Nephron progenitor cell (in vitro differentiated cells): ENCODE measurements around the gene POU6F2.

Experiments
- DNase-seq: peaks from one replicate; pipeline ENCODE4 v3.0.0; 2021
- H3K27ac Mint-ChIP-seq: 2 replicates; pipeline ENCODE4 v1.8.0; 2021; ENCODE audit warnings: mild to moderate bottlenecking, moderate library complexity, mixed read lengths
- H3K27me3 Mint-ChIP-seq: 2 replicates; pipeline ENCODE4 v1.8.0; 2021; ENCODE audit warnings: mild to moderate bottlenecking, low read depth, mixed read lengths; ENCODE audit not compliant: poor library complexity
- H3K36me3 Mint-ChIP-seq: 2 replicates; pipeline ENCODE4 v1.8.0; 2021; ENCODE audit warnings: low read depth, mixed read lengths
- H3K4me1 Mint-ChIP-seq: 2 replicates; pipeline ENCODE4 v1.8.0; 2021; ENCODE audit warnings: mixed read lengths
- H3K4me3 Mint-ChIP-seq: 2 replicates; pipeline ENCODE4 v1.8.0; 2021; ENCODE audit warnings: mild to moderate bottlenecking, moderate library complexity, mixed read lengths
- H3K9me3 Mint-ChIP-seq: 2 replicates; pipeline ENCODE4 v1.8.0; 2021; ENCODE audit warnings: mild to moderate bottlenecking, moderate library complexity, mixed read lengths
- CTCF ChIP-seq: fragments of 200-600 bp; sonication (generic); IDR thresholded peaks from 2 replicates; pipeline ENCODE4 v1.5.0; 2021; ENCODE audit warnings: antibody characterized with exemption

The POU6F2 gene

GRCh38 chr7:39125846-39126245, 148.1 kb downstream of the POU6F2 start:
- TF ChIP-seq CTCF = no peak
- no peak overlapping the region for H3K27ac Mint-ChIP-seq
- no peaks in the 10 kb centered on the region for H3K36me3 Mint-ChIP-seq
- peaks cover 4% of the 10 kb centered on the region for H3K4me1 Mint-ChIP-seq
- no peak overlapping the region for H3K4me3 Mint-ChIP-seq
- DNase-seq = no peak
- no peaks in the 10 kb centered on the region for H3K9me3 Mint-ChIP-seq
- peaks cover 2% of the 10 kb centered on the region for H3K27me3 Mint-ChIP-seq

GRCh38 chr7:39127058-39127457, 149.3 kb downstream of the POU6F2 start:
- no peak for DNase-seq
- TF ChIP-seq CTCF = no peak
- H3K27me3 Mint-ChIP-seq = peaks cover 2% of the 10 kb centered on the region
- H3K4me1 Mint-ChIP-seq = peaks cover 9% of the 10 kb centered on the region
- H3K9me3 Mint-ChIP-seq = no peaks in the 10 kb centered on the region
- no peaks in the 10 kb centered on the region for H3K36me3 Mint-ChIP-seq
- H3K4me3 Mint-ChIP-seq = no peak overlapping the region
- no peak overlapping the region for H3K27ac Mint-ChIP-seq

- H3K27me3 Mint-ChIP-seq = peaks cover 6% of the 10 kb centered on the region
- H3K4me3 Mint-ChIP-seq = no peak overlapping the region
- H3K9me3 Mint-ChIP-seq = no peaks in the 10 kb centered on the region
- H3K4me1 Mint-ChIP-seq = peaks cover 9% of the 10 kb centered on the region
- no peak overlapping the region for H3K27ac Mint-ChIP-seq
- no peaks in the 10 kb centered on the region for H3K36me3 Mint-ChIP-seq
- no peak for TF ChIP-seq CTCF
- DNase-seq = no peak
Measured at GRCh38 chr7:39128287-39128843, 150.7 kb downstream of the POU6F2 start.

GRCh38 chr7:39130274-39130673, 152.6 kb downstream of the POU6F2 start:
- Mint-ChIP-seq H3K36me3 (no peaks in the 10 kb centered on the region), H3K4me1 (peaks cover 9% of the 10 kb centered on the region), H3K27me3 (peaks cover 6% of the 10 kb centered on the region), H3K27ac (no peak overlapping the region), H3K9me3 (no peaks in the 10 kb centered on the region), H3K4me3 (no peak overlapping the region)
- no peak for DNase-seq
- no peak for TF ChIP-seq CTCF

- peaks cover 9% of the 10 kb centered on the region for H3K4me1 Mint-ChIP-seq
- peak overlapping the region; percentile 25 for H3K27ac Mint-ChIP-seq
- peaks cover 6% of the 10 kb centered on the region for H3K27me3 Mint-ChIP-seq
- TF ChIP-seq CTCF = no peak
- no peak overlapping the region for H3K4me3 Mint-ChIP-seq
- peaks cover 2% of the 10 kb centered on the region for H3K9me3 Mint-ChIP-seq
- H3K36me3 Mint-ChIP-seq = no peaks in the 10 kb centered on the region
- no peak for DNase-seq
Measured at GRCh38 chr7:39130857-39131526, 153.3 kb downstream of the POU6F2 start.

- H3K27ac Mint-ChIP-seq = no peak overlapping the region
Measured at GRCh38 chr7:39132306-39132705, 154.6 kb downstream of the POU6F2 start.

More at GRCh38 chr7:39132306-39132705, 154.6 kb downstream of the POU6F2 start:
- peaks cover 6% of the 10 kb centered on the region for H3K27me3 Mint-ChIP-seq
- TF ChIP-seq CTCF = no peak
- no peak for DNase-seq
- H3K9me3 Mint-ChIP-seq = peaks cover 13% of the 10 kb centered on the region
- H3K36me3 Mint-ChIP-seq = peaks cover 7% of the 10 kb centered on the region
- H3K4me3 Mint-ChIP-seq = no peak overlapping the region
- H3K4me1 Mint-ChIP-seq = peaks cover 9% of the 10 kb centered on the region
